Liver (tissue), 9 donors: ENCODE measurements around the gene DSCAML1. TPM values are rescaled to one million over a fixed set of nuclear protein-coding genes. Genes with fewer than 3 reads are reported as not detected.

Experiments used
- DNase-seq: peaks from one replicate; pipeline ENCODE4 v3.0.0-alpha.2; 2017; ENCODE audit warnings: low spot score
- H3K27ac ChIP-seq, 2 donors: one replicate each; pipeline ENCODE4 v1.7.0; 2013; ENCODE audit warnings: inconsistent platforms in 2 of 2, low read length in 2 of 2, control low read depth in 1 of 2, low read depth in 1 of 2, mild to moderate bottlenecking in 1 of 2
- H3K27me3 ChIP-seq, 4 donors: one replicate each; pipeline versions ENCODE4 v1.6.1 to v1.7.0; 2013; ENCODE audit warnings: low read length in 3 of 4, inconsistent platforms in 1 of 4, mild to moderate bottlenecking in 1 of 4, moderate library complexity in 1 of 4; ENCODE audit not compliant: control insufficient read depth in 4 of 4, insufficient read depth in 4 of 4
- H3K36me3 ChIP-seq, 4 donors: one replicate each; pipeline versions ENCODE4 v1.6.1 to v1.7.0; 2013; ENCODE audit warnings: low read length in 3 of 4, mild to moderate bottlenecking in 3 of 4, low read depth in 1 of 4, moderate library complexity in 1 of 4; ENCODE audit not compliant: control insufficient read depth in 4 of 4, insufficient read depth in 3 of 4
- H3K4me1 ChIP-seq, 4 donors: one replicate each; pipeline versions ENCODE4 v1.6.1 to v1.7.0; 2013; ENCODE audit warnings: low read length in 3 of 4, mild to moderate bottlenecking in 3 of 4, moderate library complexity in 1 of 4; ENCODE audit not compliant: control insufficient read depth in 4 of 4, insufficient read depth in 4 of 4
- H3K4me3 ChIP-seq, 3 donors: one replicate each; pipeline versions ENCODE4 v1.6.1 to v1.7.0; 2013; ENCODE audit warnings: low read length in 3 of 3, control low read depth in 1 of 3, low read depth in 1 of 3, mild to moderate bottlenecking in 1 of 3
- H3K9ac ChIP-seq, 2 donors: one replicate each; pipeline ENCODE4 v1.7.0; 2013; ENCODE audit warnings: low read length in 2 of 2, mild to moderate bottlenecking in 2 of 2, moderate library complexity in 2 of 2, control low read depth in 1 of 2, low read depth in 1 of 2
- H3K9me3 ChIP-seq, 4 donors: one replicate each; pipeline versions ENCODE4 v1.6.1 to v1.7.0; 2013; ENCODE audit warnings: low read length in 3 of 4; ENCODE audit not compliant: control insufficient read depth in 4 of 4
- EGR1 ChIP-seq, 2 donors: IDR thresholded peaks; 2 replicates each; pipeline ENCODE4 v1.6.1; 2016 to 2018; ENCODE audit warnings: antibody characterized with exemption in 2 of 2, low read depth in 2 of 2
- FOXA1 ChIP-seq: IDR thresholded peaks from 2 replicates; pipeline ENCODE4 v1.6.1; 2016; ENCODE audit warnings: antibody characterized with exemption
- FOXA2 ChIP-seq: IDR thresholded peaks from 2 replicates; pipeline ENCODE4 v1.6.1; 2016; ENCODE audit warnings: antibody characterized with exemption
- GABPA ChIP-seq, 2 donors: IDR thresholded peaks in 1 of 2; conservative IDR thresholded peaks in 1 of 2; 2 replicates each; pipeline ENCODE4 v1.6.1; 2016; ENCODE audit warnings: antibody characterized with exemption in 2 of 2, mild to moderate bottlenecking in 1 of 2, moderate library complexity in 1 of 2
- HNF4A ChIP-seq, 2 donors: conservative IDR thresholded peaks; 2 replicates each; pipeline ENCODE4 v1.6.1; 2016; ENCODE audit warnings: antibody characterized with exemption in 2 of 2, mild to moderate bottlenecking in 2 of 2
- JUND ChIP-seq, 2 donors: IDR thresholded peaks; 2 replicates each; pipeline ENCODE4 v1.6.1; 2016; ENCODE audit warnings: antibody characterized with exemption in 2 of 2
- NR2F2 ChIP-seq: IDR thresholded peaks from 2 replicates; pipeline ENCODE4 v1.6.1; 2016; ENCODE audit warnings: antibody characterized with exemption
- RAD21 ChIP-seq, 2 donors: IDR thresholded peaks; 2 replicates each; pipeline ENCODE4 v1.6.1; 2016; ENCODE audit warnings: antibody characterized with exemption in 2 of 2, mild to moderate bottlenecking in 2 of 2
- RXRA ChIP-seq, 2 donors: IDR thresholded peaks; 2 replicates each; pipeline ENCODE4 v1.6.1; 2017 to 2018; ENCODE audit warnings: antibody characterized with exemption in 2 of 2, mild to moderate bottlenecking in 1 of 2
- SP1 ChIP-seq: IDR thresholded peaks from 2 replicates; pipeline ENCODE4 v1.6.1; 2018; ENCODE audit warnings: antibody characterized with exemption, mild to moderate bottlenecking
- TAF1 ChIP-seq: conservative IDR thresholded peaks from 2 replicates; pipeline ENCODE4 v1.6.1; 2016; ENCODE audit warnings: antibody characterized with exemption, mild to moderate bottlenecking
- WGBS: extraction: QIAGEN DNeasy Blood & Tissue Kit; methylation state at CpG from one replicate; pipeline ENCODE4 v1.1.7; 2013; 5-methylcytosine and 5-hydroxymethylcytosine counted together
- polyA plus RNA-seq, 2 donors: library from polyadenylated mRNA; stranded (reverse) in 1 of 2; unstranded in 1 of 2; fragments of 200-250 nt in 1 of 2; fragments of >200 nt in 1 of 2; fragmentation: Nextera tagmentation in 1 of 2; extraction: Ambion mirVana in 1 of 2; gene quantifications; one replicate each; pipeline versions ENCODE4 v1.2.1 to v1.2.3, GENCODE V29; 2013 to 2015
- total RNA-seq, 2 donors: library from RNA; depleted of rRNA; stranded (reverse); fragments of >200 nt; gene quantifications; one replicate each; pipeline ENCODE4 v1.2.3, GENCODE V29; 2014
- TF ChIP-seq, protein P1 (sequence below): IDR thresholded peaks from 2 replicates; pipeline ENCODE4 v1.6.1; 2016; ENCODE audit warnings: antibody characterized with exemption
- TF ChIP-seq, protein P2 (sequence below): IDR thresholded peaks from 2 replicates; pipeline ENCODE4 v1.6.1; 2016; ENCODE audit warnings: antibody characterized with exemption
- TF ChIP-seq, protein P3 (sequence below): IDR thresholded peaks from 2 replicates; pipeline ENCODE4 v1.6.1; 2016; ENCODE audit warnings: antibody characterized with exemption
- TF ChIP-seq, protein P4 (sequence below): IDR thresholded peaks from 2 replicates; pipeline ENCODE4 v1.6.1; 2016; ENCODE audit warnings: antibody characterized with exemption, mild to moderate bottlenecking
- TF ChIP-seq, protein P5 (sequence below): fragments of 150-350 bp; IDR thresholded peaks from 2 replicates; pipeline ENCODE4 v1.5.1; 2017; ENCODE audit warnings: improper control_type of control experiment, low read depth, low read length; ENCODE audit not compliant: missing input control
- donor health status: healthy.
- donor health status: healthy.
- donor health status: healthy.
- donor health status: healthy.
- donor health status: healthy.

DSCAML1 gene
- total and polyA plus RNA-seq, 4 donors: 0.07 to 0.42 (median 0.20) TPM

DNA sequence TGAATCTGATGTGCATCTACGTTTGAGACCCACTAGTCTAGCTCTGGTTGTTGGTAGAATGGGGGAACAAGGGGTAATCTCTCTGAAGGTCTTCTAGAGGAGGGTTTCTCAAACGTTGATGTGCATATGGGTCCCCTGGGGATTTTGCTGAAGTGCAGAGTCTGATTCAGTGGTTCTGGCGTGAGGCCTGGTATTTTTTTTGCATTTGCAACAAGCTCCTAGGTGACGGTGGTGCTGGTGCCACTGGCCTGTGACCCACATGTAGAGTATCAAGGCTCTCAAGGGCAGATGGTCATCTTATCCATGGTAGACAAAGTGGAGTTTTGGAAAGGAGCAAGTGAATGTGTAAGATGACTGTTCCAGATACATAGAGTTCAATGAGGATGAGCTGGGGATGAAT lies 372.2 kb downstream of the DSCAML1 start:
- WGBS: 74% methylated on average over 4 of the region's 4 CpGs
- Histone ChIP-seq H3K27ac (no peak overlapping the region), H3K4me1 (peaks cover 0 to 4% (median 0%) of the 10 kb centered on the region in 4 donors), H3K4me3 (no peak overlapping the region), H3K9me3 (no peaks in the 10 kb centered on the region), H3K9ac (no peak overlapping the region), H3K36me3 (no peaks in the 10 kb centered on the region), H3K27me3 (no peaks in the 10 kb centered on the region)
- TF ChIP-seq HNF4A (conservative IDR thresholded peaks at IDR 0.05) (no peak), EGR1 (IDR thresholded peaks at IDR 0.05; ENCODE audit: low read depth in 2 of 2) (no peak), SP1 (no peak), JUND (IDR thresholded peaks at IDR 0.05) (no peak), FOXA2 (no peak), RAD21 (IDR thresholded peaks at IDR 0.05) (no peak), GABPA (IDR thresholded peaks at IDR 0.05 in 1 of 2, conservative IDR thresholded peaks at IDR 0.05 in 1 of 2) (no peak), NR2F2 (no peak)
- TF ChIP-seq, protein P1, sequence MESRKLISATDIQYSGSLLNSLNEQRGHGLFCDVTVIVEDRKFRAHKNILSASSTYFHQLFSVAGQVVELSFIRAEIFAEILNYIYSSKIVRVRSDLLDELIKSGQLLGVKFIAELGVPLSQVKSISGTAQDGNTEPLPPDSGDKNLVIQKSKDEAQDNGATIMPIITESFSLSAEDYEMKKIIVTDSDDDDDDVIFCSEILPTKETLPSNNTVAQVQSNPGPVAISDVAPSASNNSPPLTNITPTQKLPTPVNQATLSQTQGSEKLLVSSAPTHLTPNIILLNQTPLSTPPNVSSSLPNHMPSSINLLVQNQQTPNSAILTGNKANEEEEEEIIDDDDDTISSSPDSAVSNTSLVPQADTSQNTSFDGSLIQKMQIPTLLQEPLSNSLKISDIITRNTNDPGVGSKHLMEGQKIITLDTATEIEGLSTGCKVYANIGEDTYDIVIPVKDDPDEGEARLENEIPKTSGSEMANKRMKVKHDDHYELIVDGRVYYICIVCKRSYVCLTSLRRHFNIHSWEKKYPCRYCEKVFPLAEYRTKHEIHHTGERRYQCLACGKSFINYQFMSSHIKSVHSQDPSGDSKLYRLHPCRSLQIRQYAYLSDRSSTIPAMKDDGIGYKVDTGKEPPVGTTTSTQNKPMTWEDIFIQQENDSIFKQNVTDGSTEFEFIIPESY: no peak
- TF ChIP-seq, protein P2, sequence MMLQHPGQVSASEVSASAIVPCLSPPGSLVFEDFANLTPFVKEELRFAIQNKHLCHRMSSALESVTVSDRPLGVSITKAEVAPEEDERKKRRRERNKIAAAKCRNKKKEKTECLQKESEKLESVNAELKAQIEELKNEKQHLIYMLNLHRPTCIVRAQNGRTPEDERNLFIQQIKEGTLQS: no peak
- TF ChIP-seq, protein P3, sequence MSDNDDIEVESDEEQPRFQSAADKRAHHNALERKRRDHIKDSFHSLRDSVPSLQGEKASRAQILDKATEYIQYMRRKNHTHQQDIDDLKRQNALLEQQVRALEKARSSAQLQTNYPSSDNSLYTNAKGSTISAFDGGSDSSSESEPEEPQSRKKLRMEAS: no peak
- TF ChIP-seq, protein P4, sequence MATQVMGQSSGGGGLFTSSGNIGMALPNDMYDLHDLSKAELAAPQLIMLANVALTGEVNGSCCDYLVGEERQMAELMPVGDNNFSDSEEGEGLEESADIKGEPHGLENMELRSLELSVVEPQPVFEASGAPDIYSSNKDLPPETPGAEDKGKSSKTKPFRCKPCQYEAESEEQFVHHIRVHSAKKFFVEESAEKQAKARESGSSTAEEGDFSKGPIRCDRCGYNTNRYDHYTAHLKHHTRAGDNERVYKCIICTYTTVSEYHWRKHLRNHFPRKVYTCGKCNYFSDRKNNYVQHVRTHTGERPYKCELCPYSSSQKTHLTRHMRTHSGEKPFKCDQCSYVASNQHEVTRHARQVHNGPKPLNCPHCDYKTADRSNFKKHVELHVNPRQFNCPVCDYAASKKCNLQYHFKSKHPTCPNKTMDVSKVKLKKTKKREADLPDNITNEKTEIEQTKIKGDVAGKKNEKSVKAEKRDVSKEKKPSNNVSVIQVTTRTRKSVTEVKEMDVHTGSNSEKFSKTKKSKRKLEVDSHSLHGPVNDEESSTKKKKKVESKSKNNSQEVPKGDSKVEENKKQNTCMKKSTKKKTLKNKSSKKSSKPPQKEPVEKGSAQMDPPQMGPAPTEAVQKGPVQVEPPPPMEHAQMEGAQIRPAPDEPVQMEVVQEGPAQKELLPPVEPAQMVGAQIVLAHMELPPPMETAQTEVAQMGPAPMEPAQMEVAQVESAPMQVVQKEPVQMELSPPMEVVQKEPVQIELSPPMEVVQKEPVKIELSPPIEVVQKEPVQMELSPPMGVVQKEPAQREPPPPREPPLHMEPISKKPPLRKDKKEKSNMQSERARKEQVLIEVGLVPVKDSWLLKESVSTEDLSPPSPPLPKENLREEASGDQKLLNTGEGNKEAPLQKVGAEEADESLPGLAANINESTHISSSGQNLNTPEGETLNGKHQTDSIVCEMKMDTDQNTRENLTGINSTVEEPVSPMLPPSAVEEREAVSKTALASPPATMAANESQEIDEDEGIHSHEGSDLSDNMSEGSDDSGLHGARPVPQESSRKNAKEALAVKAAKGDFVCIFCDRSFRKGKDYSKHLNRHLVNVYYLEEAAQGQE: no peak
- no peak for DNase-seq

DNA sequence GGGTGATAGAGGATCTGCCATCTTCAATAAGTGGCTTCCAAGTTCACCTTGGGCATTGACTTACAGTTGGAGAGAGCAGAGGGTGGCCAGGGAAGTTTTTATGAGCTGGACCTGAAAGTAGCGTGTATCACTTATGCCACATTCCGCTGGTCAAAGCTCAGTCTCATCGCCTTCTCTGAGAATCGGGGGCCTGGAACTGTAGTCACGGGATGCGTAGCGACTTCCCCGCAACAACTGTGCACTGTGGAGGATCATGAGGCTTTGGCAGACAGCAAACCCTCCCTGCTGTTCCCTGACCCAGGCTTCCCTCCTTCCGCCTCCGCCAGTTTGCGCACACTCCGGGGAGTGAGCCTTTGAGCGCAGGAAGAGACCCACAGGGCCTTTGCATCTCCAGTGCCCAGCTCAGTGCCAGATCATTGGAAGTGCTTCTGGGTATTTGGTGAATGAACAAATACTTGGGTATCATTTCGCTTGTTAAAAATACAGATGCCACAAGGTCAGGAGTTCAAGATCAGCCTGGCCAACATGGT lies 373.9 kb downstream of the DSCAML1 start:
- Histone ChIP-seq H3K4me1 (peaks cover 0 to 4% (median 0%) of the 10 kb centered on the region in 4 donors), H3K9me3 (no peaks in the 10 kb centered on the region), H3K9ac (no peak overlapping the region), H3K36me3 (no peaks in the 10 kb centered on the region), H3K27ac (no peak overlapping the region), H3K4me3 (no peak overlapping the region), H3K27me3 (no peaks in the 10 kb centered on the region)
- no peak for DNase-seq
- 87% methylated on average over 14 of the region's 14 CpGs for WGBS
- no peak for TF ChIP-seq HNF4A (conservative IDR thresholded peaks at IDR 0.05)
- TF ChIP-seq EGR1 (IDR thresholded peaks at IDR 0.05; ENCODE audit: low read depth in 2 of 2): no peak
- no peak for TF ChIP-seq FOXA2
- TF ChIP-seq TAF1: no peak
- TF ChIP-seq, protein P5, sequence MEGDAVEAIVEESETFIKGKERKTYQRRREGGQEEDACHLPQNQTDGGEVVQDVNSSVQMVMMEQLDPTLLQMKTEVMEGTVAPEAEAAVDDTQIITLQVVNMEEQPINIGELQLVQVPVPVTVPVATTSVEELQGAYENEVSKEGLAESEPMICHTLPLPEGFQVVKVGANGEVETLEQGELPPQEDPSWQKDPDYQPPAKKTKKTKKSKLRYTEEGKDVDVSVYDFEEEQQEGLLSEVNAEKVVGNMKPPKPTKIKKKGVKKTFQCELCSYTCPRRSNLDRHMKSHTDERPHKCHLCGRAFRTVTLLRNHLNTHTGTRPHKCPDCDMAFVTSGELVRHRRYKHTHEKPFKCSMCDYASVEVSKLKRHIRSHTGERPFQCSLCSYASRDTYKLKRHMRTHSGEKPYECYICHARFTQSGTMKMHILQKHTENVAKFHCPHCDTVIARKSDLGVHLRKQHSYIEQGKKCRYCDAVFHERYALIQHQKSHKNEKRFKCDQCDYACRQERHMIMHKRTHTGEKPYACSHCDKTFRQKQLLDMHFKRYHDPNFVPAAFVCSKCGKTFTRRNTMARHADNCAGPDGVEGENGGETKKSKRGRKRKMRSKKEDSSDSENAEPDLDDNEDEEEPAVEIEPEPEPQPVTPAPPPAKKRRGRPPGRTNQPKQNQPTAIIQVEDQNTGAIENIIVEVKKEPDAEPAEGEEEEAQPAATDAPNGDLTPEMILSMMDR: no peak
- no peak for TF ChIP-seq NR2F2
- TF ChIP-seq, protein P1: no peak
- TF ChIP-seq JUND (IDR thresholded peaks at IDR 0.05): no peak
- TF ChIP-seq, protein P4: no peak
- no peak for TF ChIP-seq RAD21 (IDR thresholded peaks at IDR 0.05)
- TF ChIP-seq SP1: no peak
- TF ChIP-seq, protein P3: no peak
- no peak for TF ChIP-seq RXRA (IDR thresholded peaks at IDR 0.05)
- TF ChIP-seq FOXA1: no peak
- TF ChIP-seq, protein P2: no peak
